ENCODE data around the gene NAP1L4. TPM values are rescaled to one million over a fixed set of nuclear protein-coding genes. Genes with fewer than 3 reads are reported as not detected.

The NAP1L4 gene
- total RNA-seq, 1 donor from 2014 or later: 83.5 TPM

GRCh38 chr11:3006505-3007260 lies 14.6 kb upstream of the NAP1L4 start:
- peak; percentile 72 for DNase-seq (ENCODE audit: low spot score)
- peaks cover 23% of the 10 kb centered on the region for H3K4me1 Mint-ChIP-seq (ENCODE audit: low read depth)
- no peak for TF ChIP-seq CTCF (IDR thresholded peaks at IDR 0.05)
- H3K27me3 Mint-ChIP-seq (ENCODE audit: low read depth): no peaks in the 10 kb centered on the region
- peaks cover 45% of the 10 kb centered on the region for H3K36me3 Mint-ChIP-seq (ENCODE audit: low read depth)
- H3K4me3 Mint-ChIP-seq (ENCODE audit: unreplicated experiment): no peak overlapping the region
- no peak overlapping the region for H3K27ac Mint-ChIP-seq (ENCODE audit: unreplicated experiment)
- no peaks in the 10 kb centered on the region for H3K9me3 Mint-ChIP-seq (ENCODE audit: low read depth)

GRCh38 chr11:3004481-3004880 lies 12.4 kb upstream of the NAP1L4 start:
- Mint-ChIP-seq H3K4me3 (ENCODE audit: unreplicated experiment) (no peak overlapping the region), H3K36me3 (ENCODE audit: low read depth) (peaks cover 39% of the 10 kb centered on the region), H3K4me1 (ENCODE audit: low read depth) (peaks cover 44% of the 10 kb centered on the region), H3K27me3 (ENCODE audit: low read depth) (no peaks in the 10 kb centered on the region), H3K9me3 (ENCODE audit: low read depth) (no peaks in the 10 kb centered on the region), H3K27ac (ENCODE audit: unreplicated experiment) (no peak overlapping the region)
- no peak for TF ChIP-seq CTCF (IDR thresholded peaks at IDR 0.05)
- peak; percentile 77 for DNase-seq (ENCODE audit: low spot score)

GRCh38 chr11:3003396-3004231 lies 11.5 kb upstream of the NAP1L4 start:
- peak; percentile 75 for DNase-seq (ENCODE audit: low spot score)
- H3K4me3 Mint-ChIP-seq (ENCODE audit: unreplicated experiment): no peak overlapping the region
- no peak overlapping the region for H3K27ac Mint-ChIP-seq (ENCODE audit: unreplicated experiment)

GRCh38 chr11:3002871-3003270 lies 10.7 kb upstream of the NAP1L4 start:
- H3K9me3 Mint-ChIP-seq (ENCODE audit: low read depth): no peaks in the 10 kb centered on the region
- no peak for TF ChIP-seq CTCF (IDR thresholded peaks at IDR 0.05)
- peak; percentile 78 for DNase-seq (ENCODE audit: low spot score)
- H3K27ac Mint-ChIP-seq (ENCODE audit: unreplicated experiment): no peak overlapping the region
- no peaks in the 10 kb centered on the region for H3K27me3 Mint-ChIP-seq (ENCODE audit: low read depth)
- H3K36me3 Mint-ChIP-seq (ENCODE audit: low read depth): peaks cover 33% of the 10 kb centered on the region
- H3K4me3 Mint-ChIP-seq (ENCODE audit: unreplicated experiment): no peak overlapping the region
- peaks cover 52% of the 10 kb centered on the region for H3K4me1 Mint-ChIP-seq (ENCODE audit: low read depth)

More at GRCh38 chr11:3003396-3004231, 11.5 kb upstream of the NAP1L4 start:
- no peak for TF ChIP-seq CTCF (IDR thresholded peaks at IDR 0.05)
- Mint-ChIP-seq H3K9me3 (ENCODE audit: low read depth) (no peaks in the 10 kb centered on the region), H3K36me3 (ENCODE audit: low read depth) (peaks cover 33% of the 10 kb centered on the region), H3K4me1 (ENCODE audit: low read depth) (peaks cover 52% of the 10 kb centered on the region), H3K27me3 (ENCODE audit: low read depth) (no peaks in the 10 kb centered on the region)

GRCh38 chr11:3002351-3002861 lies 10.3 kb upstream of the NAP1L4 start:
- no peak overlapping the region for H3K4me3 Mint-ChIP-seq (ENCODE audit: unreplicated experiment)
- peaks cover 33% of the 10 kb centered on the region for H3K36me3 Mint-ChIP-seq (ENCODE audit: low read depth)
- TF ChIP-seq CTCF (IDR thresholded peaks at IDR 0.05): no peak
- H3K27ac Mint-ChIP-seq (ENCODE audit: unreplicated experiment): no peak overlapping the region
- DNase-seq (ENCODE audit: low spot score): peak; percentile 62
- no peaks in the 10 kb centered on the region for H3K27me3 Mint-ChIP-seq (ENCODE audit: low read depth)
- H3K9me3 Mint-ChIP-seq (ENCODE audit: low read depth): no peaks in the 10 kb centered on the region
- peaks cover 52% of the 10 kb centered on the region for H3K4me1 Mint-ChIP-seq (ENCODE audit: low read depth)

Data from chondrocyte (in vitro differentiated cells).